Stimulated activated CD8-positive, alpha-beta memory T cell treated with anti-CD3 and anti-CD28 coated beads, Interleukin-7, amount 100 ng/mL, for 48 hours (primary cell): Measurements from ENCODE around the gene SHISA5.
"Not testable (repeated sequence)": the region's sequence is repeated elsewhere in the genome, so short reads cannot be mapped to it uniquely, and the experiment has no call there.

Experiments
- DNase-seq, 2 donors: peaks; one replicate each; pipeline ENCODE4 v3.0.0-alpha.2; 2020; ENCODE audit warnings: low read depth in 1 of 2; ENCODE audit errors: extremely low read depth in 1 of 2

SHISA5 gene

DNA sequence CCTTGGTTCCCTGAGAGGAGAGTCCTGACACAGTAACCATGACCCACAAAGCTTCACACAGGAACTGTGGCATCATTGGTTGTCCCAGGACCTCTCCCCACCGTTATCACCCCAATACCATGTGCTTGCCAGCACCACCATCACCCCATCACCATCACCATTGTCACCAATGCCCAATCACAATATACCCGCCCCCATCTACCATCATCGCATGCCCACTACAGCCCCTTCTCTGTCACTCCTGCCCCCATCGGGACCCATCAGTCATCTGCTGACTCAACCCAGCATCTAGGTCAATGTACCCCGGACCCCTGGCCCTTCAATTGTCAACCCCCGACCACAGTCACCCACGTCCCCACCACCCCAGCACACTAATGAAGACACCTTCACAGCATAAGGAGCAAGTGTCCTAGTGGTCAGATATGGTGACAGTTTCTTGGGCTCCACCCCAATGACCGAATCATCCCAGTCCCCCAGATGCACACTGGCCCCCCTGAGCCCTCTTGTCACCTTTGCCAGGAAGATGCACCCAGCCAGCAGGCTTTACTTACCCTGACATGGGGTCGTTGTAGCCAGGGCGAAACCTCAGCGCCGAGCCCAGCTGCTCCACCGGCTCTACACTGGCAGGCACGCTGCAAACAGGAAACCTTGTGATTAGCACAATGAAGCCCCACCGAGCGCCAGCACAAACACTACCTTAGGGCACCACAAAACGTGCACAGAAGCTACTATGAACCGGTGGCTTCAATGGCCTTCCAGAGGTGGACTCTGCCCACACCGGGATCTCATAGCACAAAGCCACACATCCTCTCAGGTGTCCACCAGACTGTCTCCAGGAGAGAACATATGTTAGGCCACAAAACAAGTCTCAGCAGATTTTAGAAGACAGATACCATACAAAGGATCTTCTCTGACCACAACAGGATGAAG lies 25.1 kb downstream of the SHISA5 start:
- no peak for DNase-seq

DNA sequence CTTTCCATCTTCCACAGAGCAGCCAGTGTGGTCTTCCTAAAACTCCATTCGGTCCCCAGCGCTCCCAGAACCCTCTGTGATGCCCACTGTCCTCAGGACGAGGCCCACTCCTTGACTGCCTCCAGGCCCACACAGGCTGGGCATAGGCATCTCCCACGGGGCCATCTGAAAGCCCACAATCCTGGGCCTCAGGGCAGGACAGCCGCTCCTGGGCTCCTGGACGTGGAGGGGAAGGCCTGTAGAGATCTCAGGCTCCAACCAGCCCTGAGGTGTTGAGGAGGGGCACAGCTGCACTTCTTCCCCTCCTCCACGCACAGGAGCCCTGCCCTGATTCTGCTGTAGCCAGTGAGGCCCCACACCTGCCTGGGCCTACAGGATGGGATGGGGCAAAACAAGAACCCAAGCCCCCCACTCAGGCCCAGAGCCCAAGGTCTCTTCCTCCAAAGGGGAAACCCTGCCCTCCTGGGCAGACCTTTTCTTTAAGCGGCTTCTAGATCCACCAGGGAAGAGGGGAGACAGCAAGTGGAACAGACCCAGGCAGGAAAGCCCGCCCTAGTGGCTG lies 25.9 kb downstream of the SHISA5 start:
- no peak for DNase-seq

DNA sequence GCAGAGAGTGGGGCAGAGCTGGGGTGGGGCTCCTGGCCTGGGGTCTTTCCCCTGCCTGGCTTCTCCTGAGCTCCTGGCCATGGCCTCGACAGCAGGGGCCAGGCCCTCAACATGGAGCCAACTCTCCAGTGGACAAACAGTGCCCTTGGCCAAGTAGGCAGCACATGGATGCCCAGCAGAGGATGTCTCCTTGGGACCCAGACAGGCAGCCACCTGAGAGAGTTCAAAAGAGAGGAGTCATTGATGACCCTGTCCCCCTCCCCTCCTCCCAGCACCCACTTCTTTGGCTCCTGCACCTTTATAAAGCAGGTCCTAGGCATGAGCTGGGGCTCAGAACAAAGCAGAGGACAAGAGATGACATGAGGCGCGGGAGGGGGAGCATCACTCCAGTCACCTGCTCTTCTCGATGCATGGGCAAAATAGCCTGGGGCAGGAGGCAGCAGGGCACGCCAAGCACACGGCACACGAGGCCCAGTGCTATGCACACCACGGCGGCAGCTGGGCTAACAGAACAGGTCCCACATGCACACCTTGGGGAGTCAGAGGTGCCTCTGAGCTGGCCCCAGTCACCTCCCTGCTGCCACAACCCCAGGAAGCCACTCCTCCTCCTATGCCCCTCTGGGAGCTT lies 27.4 kb downstream of the SHISA5 start:
- DNase-seq: no peak

- DNase-seq: no peak
Measured at GRCh38 chr3:48475188-48475587, 28.8 kb downstream of the SHISA5 start.

- DNase-seq: no peak
Measured at GRCh38 chr3:48474619-48475018, 29.4 kb downstream of the SHISA5 start.

- not testable (repeated sequence) for DNase-seq
Measured at GRCh38 chr3:48474031-48474430, 29.9 kb downstream of the SHISA5 start.

DNA sequence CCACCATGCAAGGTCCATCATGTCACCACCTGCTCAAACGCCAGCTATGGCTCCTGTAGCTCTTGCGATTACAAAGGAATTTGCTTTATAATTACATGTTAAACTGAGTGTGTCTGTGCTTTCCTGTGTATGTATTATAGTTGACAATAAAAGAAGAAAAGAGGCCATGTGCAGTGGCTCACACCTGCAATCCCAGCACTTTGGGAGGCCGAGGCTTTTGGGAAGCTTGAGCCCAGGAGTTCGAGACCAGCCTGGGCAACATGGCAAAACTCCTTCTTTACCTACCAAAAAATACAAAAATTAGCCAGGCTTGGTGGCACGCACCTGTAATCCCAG lies 30.4 kb downstream of the SHISA5 start:
- DNase-seq: no peak

DNA sequence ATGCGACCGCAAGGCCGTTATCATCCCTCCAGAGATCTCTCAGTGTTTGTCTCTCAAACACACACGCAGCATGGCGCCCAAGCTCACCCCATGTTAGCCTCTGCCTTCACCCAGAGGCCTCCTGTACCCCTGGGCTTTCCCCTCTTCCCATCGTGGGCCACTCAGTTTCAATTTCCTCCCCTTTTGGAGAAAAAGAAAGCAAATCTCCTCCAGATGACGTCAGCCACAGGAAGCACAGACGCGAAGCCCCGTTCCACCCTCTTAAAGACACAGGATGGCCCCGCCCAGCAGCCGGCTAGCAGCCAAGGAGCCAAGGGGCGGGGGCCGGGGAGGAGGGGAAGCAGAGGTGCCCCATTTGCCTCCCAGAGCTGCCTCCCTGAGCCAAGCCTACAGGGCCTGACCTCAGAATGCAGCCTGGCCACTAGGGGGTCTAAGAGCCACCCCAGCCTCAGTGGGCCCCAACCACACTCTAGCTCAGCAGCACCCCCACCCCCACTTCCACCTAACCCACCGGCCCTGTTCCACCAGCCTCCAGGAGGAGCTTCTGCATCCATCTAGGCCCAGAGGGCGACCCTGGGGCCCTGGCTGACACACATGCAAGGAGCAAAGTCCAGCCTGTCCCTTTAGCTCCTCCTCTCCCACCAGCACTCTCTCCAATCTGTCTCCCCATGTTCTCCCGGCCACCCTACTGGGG lies 30.9 kb downstream of the SHISA5 start:
- peak; percentile 75 to 95 for DNase-seq

DNA sequence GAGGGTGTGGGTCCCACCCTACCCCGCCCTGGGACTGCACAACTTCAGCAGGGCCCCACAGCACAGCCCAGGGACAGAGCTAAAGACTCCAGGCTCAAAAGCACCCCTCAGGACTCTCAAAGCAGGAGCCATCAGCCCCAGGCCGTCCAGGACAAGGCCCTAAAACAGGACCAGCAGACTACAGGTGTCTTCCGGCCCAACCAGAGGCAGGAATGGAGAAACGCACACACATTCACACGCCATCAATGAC lies 31.4 kb downstream of the SHISA5 start:
- DNase-seq: no peak

DNA sequence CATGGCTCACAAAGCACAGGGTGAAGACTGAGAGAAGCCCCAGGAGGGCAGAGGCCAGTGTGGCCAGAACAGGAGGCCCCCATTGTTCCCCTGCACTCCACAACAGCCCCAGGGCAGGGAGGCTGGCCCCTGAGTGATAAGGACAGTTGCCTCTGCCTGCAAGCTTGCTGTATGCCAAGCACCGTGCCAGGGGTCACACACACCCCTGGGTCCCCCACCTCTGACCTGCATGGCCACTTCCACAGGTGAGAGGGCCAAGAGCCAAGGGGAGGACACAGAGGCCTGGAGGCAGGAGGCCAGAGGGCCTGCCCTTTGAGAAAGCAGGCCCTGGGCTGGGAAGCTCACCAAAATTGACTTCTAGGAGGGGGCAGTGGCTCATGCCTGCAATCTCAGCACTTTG lies 33.7 kb downstream of the SHISA5 start:
- no peak for DNase-seq

DNA sequence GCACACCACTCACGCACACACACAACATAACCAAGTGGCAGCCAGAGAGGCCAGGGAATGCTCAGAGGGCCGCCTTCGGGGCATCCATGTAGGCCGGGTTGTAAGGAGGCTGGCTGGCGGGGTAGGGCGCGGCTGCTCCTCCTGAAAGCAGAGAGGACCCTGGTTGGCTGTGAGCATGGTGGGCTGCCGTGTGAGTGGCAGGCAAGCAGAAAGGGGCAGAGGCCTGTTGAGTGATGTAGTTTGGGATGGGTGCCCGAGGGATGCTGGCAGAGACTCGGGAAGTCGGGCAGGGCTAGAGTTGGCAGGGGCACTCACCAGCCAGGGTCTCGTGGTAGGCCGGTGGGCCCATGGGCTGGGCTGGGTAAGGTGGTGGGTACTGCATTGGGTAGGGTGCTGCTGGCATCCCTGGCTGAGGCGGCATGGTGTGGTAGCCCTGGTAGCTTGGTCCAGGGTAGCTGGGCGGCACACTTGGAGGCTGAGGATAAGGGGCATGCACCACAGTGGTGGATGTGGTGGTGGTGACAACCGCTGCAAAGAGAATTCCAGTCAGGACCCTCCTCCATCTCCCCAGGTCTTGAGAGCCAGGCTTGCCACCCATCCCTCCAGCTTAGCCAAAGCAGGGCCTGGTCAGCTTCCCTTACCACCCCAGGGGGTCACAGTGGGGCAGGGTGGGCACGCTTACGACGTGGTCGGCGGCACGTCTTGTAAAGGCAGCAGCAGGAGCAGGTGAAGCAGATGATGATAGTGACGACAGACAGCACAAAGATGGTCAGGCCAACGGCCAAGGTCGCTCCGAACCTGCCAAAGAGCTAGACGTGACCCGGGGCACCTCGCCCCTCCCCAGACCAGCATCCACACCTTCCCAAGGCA lies 34.7 kb downstream of the SHISA5 start:
- DNase-seq: no peak

- DNase-seq: no peak
Measured at GRCh38 chr3:48468329-48468731, 35.6 kb downstream of the SHISA5 start.

DNA sequence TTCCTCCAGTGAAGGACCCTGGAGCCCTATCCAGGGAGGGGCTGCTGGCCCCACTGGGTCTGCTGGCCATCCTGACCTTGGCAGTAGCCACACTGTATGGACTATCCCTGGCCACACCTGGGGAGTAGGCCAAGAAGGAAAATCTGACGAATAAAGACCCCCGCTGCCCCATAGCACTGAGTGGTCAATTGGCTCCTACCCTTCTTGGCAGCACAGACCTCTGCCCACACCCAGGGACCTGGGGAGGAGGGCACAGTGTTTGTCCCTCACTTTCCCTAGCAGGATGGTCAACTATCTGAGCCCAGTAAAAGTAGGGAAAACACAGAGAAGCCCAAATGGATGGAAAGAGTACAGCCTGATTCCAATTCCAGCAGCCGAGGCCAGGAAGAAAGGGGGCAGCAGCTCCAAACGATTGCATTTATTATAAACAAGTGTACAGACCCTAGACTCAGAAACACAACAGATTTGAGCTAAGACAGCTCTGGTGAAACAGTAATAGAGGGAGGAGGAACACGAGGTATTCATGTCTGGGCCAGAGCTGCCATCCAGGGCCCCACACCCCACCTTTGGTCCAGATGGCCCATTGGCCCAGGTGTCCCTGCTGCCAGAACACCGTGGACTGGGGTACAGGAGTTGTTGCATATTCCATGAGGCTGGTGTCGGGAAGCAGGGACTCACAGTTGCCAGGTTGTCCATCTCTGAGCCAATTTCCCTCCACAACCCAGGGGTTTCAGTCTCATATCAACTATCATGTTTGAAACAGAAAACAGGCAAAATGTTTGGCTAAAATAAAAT lies 36.3 kb downstream of the SHISA5 start:
- DNase-seq: no peak

- DNase-seq: no peak
Measured at GRCh38 chr3:48467110-48467454, 36.9 kb downstream of the SHISA5 start.

DNA sequence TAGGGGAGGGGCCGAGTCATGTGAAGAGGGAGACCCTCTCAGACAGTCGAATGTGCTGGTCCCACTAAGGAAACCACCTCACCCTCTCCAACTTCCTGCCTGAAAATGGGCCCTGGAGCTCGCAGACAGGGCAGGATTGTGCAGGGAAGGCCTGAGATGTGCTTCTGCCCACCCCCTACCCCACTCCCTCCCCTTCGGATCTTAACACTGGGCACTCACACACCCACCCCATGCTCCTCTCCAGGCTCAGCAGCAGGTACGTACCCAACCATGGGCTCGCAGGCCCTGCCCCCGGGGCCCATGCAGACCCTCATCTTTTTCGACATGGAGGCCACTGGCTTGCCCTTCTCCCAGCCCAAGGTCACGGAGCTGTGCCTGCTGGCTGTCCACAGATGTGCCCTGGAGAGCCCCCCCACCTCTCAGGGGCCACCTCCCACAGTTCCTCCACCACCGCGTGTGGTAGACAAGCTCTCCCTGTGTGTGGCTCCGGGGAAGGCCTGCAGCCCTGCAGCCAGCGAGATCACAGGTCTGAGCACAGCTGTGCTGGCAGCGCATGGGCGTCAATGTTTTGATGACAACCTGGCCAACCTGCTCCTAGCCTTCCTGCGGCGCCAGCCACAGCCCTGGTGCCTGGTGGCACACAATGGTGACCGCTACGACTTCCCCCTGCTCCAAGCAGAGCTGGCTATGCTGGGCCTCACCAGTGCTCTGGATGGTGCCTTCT lies 37.4 kb downstream of the SHISA5 start:
- DNase-seq: no peak

- DNase-seq: peak; percentile 69 to 74
Measured at GRCh38 chr3:48465531-48466378, 38.2 kb downstream of the SHISA5 start.

- no peak for DNase-seq
Measured at GRCh38 chr3:48465237-48465530, 38.8 kb downstream of the SHISA5 start.

DNA sequence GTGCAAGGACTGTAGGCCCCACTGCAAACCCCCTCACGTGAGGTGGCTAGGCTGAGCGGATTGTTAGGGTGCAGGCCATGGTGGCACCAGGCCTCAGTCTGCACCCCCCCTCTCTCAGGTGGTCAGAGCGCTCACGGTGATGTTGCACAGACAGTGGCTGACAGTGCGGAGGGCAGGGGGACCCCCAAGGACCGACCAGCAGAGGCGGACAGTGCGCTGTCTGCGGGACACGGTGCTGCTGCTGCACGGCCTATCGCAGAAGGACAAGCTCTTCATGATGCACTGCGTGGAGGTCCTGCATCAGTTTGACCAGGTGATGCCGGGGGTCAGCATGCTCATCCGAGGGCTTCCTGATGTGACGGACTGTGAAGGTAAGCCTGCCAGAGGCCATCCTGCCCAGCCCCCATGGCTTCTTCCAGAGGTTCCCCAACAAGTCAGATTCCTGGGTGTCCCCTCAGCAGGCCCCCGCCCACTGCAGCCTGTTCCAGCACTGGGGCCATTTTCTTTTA lies 39.2 kb downstream of the SHISA5 start:
- DNase-seq: no peak

GRCh38 chr3:48463703-48464102 lies 40.3 kb downstream of the SHISA5 start:
- no peak for DNase-seq
